IPS DF 19.7 (cell line): ENCODE results near the gene RPS21.

ENCODE experiments used
- DNase-seq: peaks from one replicate; pipeline ENCODE4 v3.0.0-alpha.2; 2013; ENCODE audit warnings: low read depth, low spot score

The RPS21 gene

GRCh38 chr20:62396367-62397239 is 9.7 kb downstream of the RPS21 start:
- no peak for DNase-seq

DNA sequence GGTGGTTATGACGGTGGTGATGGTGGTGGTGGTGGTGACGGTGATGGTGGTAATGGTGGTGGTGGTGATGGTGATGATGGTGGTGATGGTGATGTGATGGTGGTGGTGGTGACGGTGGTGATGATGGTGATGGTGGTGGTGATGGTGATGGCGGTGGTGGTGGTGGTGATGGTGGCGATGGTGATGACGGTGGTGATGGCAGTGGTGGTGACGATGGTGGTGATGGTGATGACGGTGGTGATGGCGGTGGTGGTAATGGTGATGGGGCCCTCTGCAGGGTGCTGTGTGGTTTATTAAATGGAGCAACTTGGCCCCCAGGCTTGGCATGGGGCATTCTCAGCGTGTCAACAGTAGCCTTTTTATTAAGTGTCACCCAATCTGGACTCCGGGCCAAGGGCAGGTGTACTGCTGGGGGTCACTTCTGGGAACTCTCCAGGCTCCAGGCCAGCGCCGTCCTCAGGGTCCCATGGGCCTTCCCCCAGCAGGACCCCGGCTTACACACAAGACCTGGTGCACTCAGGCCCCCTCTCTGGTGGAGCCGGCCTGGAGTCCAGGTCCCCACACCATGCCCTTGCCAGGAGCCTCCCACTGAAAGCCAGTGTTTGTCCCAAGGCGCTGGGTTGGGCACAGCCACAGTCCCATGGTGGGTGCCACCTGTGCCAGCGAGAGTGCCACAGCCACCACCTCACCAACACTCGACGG is 11.4 kb downstream of the RPS21 start:
- DNase-seq, result no peak

GRCh38 chr20:62400021-62400420 is 13.1 kb downstream of the RPS21 start:
- no peak for DNase-seq

GRCh38 chr20:62400541-62400940 is 13.6 kb downstream of the RPS21 start:
- no peak for DNase-seq

DNA sequence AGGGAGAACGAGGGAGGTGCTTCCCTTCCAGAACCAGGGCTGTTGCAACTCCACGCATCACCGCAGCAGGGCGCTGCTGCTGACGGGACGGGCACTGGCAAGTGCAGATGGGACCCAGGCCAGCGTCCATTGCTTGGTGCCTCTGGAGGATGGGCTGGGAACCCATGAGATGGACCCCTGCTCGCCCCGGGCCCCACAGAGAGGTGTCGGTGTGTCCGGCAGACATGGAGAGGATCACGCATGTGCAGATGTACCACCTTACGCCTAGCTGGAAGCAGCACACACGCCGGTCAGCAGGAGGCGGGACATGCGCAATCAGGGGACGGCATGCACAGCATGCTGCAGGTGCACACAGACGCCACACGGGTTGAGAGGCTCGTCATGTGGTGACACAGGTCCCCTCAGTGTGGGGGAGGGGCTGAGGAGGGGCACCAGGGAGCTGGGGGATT is 14.5 kb downstream of the RPS21 start:
- DNase-seq, result no peak

- no peak for DNase-seq
Observed at GRCh38 chr20:62402456-62403150, 15.7 kb downstream of the RPS21 start.

- no peak for DNase-seq
Observed at GRCh38 chr20:62403331-62403730, 16.4 kb downstream of the RPS21 start.

- DNase-seq, result no peak
Observed at GRCh38 chr20:62404112-62404665, 17.3 kb downstream of the RPS21 start.

GRCh38 chr20:62404761-62405107 is 17.8 kb downstream of the RPS21 start:
- DNase-seq, result no peak

DNA sequence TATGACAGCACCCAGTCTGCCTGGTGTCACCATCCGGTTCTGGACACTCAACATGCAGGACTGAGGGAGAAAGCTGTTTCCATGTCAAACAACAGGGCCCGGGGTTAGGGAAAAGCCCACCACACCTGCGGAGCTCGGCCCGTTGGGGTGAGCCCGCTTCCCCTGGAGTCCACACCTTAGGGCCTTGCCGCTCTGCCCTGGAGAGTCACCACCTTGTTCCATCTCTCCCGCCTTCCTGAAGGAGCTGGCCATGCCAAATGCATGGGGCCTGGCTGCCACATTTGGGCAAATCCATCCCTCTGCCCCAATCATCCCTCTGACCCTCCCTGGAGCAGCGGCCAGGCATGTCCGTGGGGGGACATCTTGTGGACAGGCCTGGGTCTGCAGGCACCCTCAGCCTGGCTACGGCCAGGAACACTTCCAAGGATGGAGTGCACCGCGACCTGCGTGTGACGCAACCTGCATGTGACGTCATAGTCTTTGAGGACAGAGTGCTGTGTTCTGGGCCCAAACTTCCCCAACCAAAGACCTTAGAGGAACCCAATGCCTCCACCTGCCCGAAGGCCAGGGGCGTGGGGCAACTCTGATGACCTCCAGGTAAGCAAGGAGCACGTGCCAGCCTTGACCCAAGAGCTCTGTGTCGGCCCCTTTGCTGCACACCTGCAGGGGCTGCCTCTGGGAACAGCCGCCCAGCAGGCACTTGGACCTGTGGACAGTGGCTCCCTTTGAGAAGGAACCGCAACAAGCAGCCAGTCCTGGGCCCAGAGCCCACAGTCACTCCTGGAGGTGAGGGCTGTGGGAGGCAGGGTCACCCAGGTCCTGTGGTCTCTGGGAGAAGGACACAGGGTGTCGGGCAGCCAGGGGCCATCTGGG is 18.4 kb downstream of the RPS21 start:
- no peak for DNase-seq

DNA sequence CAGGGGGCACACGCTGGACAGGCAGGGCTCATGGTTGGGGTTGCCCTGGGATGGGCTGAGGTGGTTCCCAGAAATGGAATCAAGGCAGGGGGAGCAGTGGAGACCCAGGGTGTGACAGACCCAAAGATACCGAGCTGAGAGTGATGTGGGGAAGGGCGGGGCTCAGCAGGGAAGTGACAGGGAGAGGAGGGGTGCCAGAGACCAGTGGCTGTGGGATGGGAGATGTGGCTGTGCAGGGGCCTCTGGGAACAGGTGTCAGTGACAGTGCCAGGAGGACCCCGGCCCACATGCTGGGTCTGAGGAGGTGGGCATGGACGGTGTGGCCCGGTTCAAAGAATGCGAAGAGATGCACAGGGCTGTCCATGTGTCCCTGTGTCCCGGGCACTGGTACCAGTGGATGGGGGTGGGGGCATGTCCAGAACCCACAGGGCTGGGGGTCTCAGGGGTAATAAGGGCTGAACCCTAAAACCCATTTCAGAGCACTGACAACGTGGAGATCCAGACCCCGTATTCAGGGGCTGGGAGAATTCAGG is 19.1 kb downstream of the RPS21 start:
- DNase-seq, result no peak

DNA sequence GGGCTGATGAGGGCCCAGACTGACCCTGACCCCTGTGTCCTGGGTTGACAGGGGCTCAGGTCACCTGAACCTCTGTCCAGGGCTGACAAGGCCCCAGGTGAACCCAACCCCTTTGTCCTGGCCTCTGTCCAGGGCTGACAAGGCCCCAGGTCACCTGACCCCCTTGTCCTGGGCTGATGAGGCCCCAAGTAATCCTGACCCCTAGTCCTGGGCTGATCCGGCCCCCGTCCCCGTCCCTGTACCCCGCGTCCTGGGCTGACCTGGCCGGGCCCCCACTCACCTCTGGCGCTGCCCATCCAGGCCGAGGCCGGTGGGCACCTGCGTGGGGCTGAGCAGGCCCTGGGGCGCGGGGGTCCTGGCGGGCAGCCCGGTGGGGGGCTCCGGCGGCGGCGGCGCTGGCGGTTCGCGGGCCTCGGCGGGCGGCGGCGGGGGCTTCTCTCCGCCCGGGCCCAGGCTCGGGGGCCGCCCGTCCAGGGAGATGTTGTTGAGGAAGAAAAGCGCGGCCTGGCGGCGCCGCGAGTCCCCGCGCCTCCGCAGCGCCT is 19.8 kb downstream of the RPS21 start:
- DNase-seq, result no peak

DNA sequence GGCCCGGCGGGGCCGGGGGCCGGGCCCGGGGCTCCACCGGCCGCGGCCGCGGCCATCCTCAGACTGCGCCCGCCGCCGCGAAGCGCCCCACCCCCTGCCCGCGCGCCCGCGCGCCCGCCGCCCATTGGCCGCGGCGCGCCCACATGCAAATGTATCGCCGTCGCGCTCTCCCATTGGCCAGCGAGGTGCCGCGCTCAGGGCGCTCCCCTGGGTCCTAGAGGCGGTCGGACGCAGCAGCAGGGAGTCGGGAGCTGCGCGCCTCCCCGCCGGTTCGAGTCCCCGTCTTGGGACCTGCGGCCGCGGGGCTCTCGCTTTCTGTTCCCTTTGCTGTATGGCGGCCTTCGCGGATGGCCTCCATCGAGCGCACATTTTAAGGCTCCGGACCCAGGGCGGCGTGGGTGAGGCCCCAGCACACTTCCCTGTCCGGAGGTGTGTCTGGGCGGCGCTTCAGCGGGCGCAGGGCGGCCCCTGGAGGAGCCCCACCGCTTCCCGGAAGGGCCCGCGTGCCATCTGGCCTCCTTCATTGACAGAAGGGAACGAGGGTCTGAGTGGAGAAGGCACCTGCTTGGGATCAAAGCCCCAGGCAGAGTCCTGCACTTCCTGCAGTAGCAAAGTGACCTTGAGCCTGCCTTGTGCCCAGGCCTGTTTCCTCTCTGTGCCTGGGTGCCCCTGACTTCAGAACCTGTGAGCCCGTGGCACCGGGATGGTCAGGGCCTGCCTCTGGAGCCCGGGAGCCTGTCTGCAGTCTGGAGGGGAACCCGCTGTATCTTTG is 20.5 kb downstream of the RPS21 start, which contains the start of gene CABLES2:
Gene CABLES2 (minus strand): TSS at position 65 of the 772 bp plus-strand sequence. CDS start 9 bp downstream, at position 56.
- DNase-seq, result no peak

GRCh38 chr20:62408055-62408454 is 21.2 kb downstream of the RPS21 start:
- DNase-seq, result no peak

GRCh38 chr20:62408640-62409039 is 21.7 kb downstream of the RPS21 start:
- DNase-seq, result no peak

GRCh38 chr20:62409086-62409853 is 22.4 kb downstream of the RPS21 start:
- DNase-seq, result no peak

GRCh38 chr20:62409931-62410745 is 23.2 kb downstream of the RPS21 start:
- DNase-seq, result no peak
